HCT116 (cell line): Measurements from ENCODE around the gene HOXC11. TPM values are rescaled to one million over a fixed set of nuclear protein-coding genes. Genes with fewer than 3 reads are reported as not detected.

ENCODE experiments used
- ATAC-seq: fragments of 200-7000 bp; cut with Tn5 transposase; 2 replicates; pipeline ENCODE4 v1.9.1; 2020; ENCODE audit warnings: mild to moderate bottlenecking, moderate library complexity
- BruUV-seq: library from RNA; stranded (reverse); fragments of 400-500 nt; replicated peaks from 2 replicates; lab custom pipeline; 2021; lab: Mats Ljungman, UMichigan
- CTCF ChIA-PET: fragments of 300-600 bp; sonication (Branson Sonifier 250); formaldehyde crosslinking; loops from one replicate; lab custom pipeline; 2021; ENCODE audit warnings: antibody characterized with exemption; lab: Charles Lee
- POLR2A ChIA-PET: fragments of 300-600, 350-600 bp; sonication (Branson Sonifier 250); formaldehyde crosslinking; loops from one replicate; lab custom pipeline; 2021; ENCODE audit warnings: antibody characterized with exemption; lab: Charles Lee
- RAD21 ChIA-PET, 2 experiments: fragments of 300-600 bp; sonication (Branson Sonifier 250); formaldehyde crosslinking; loops; one replicate each; lab custom pipeline; 2023; ENCODE audit warnings: low total read pairs in 2 of 2; ENCODE audit not compliant: uncharacterized antibody in 2 of 2, unreplicated experiment in 2 of 2, low non-redundant PET in 1 of 2; lab: Charles Lee
- DNase-seq: peaks from one replicate; pipeline ENCODE4 v3.0.0-alpha.2; 2010; ENCODE audit warnings: low read depth, low spot score
- H2AFZ ChIP-seq: fragments of 200-600 bp; shearing (Covaris generic), sonication (generic); 2 replicates; pipeline ENCODE4 v1.6.1; 2017; ENCODE audit warnings: low read depth, mixed run types, mixed read lengths, antibody characterized with exemption, low read length; ENCODE audit not compliant: poor library complexity, severe bottlenecking
- H3K27ac ChIP-seq: 2 replicates; pipeline ENCODE4 v1.5.1; 2012; ENCODE audit warnings: low read depth, low read length
- H3K27me3 ChIP-seq: fragments of 200-600 bp; sonication (generic); 2 replicates; pipeline ENCODE4 v1.6.1; 2016; ENCODE audit warnings: mixed run types, low read length, mixed read lengths; ENCODE audit not compliant: insufficient read depth
- H3K36me3 ChIP-seq, 2 experiments: fragments of 200-500 bp in 1 of 2; fragments of 200-600 bp in 1 of 2; sonication (Bioruptor generic) in 1 of 2; sonication (generic) in 1 of 2; 2 replicates each; pipeline versions ENCODE4 v1.5.1 to v1.6.1; 2014 to 2016; ENCODE audit warnings: low read length in 2 of 2, inconsistent platforms in 1 of 2, mixed read lengths in 1 of 2, mixed run types in 1 of 2; ENCODE audit not compliant: insufficient read depth in 2 of 2, control insufficient read depth in 1 of 2
- H3K4me1 ChIP-seq, 2 experiments: fragments of 200-600 bp in 1 of 2; sonication (generic) in 1 of 2; 2 replicates each; pipeline versions ENCODE4 v1.5.1 to v1.6.1; 2012 to 2017; ENCODE audit warnings: low read length in 2 of 2, inconsistent platforms in 1 of 2, mild to moderate bottlenecking in 1 of 2, mixed read lengths in 1 of 2, mixed run types in 1 of 2, moderate library complexity in 1 of 2; ENCODE audit not compliant: insufficient read depth in 2 of 2, control insufficient read depth in 1 of 2
- H3K4me2 ChIP-seq: fragments of 200-600 bp; sonication (generic); 2 replicates; pipeline ENCODE4 v1.6.1; 2017; ENCODE audit warnings: mixed run types, low read length, mixed read lengths
- H3K4me3 ChIP-seq, 2 experiments: fragments of 200-600 bp in 1 of 2; sonication (generic) in 1 of 2; replicated peaks in 1 of 2; 2 replicates each; pipeline ENCODE4 v1.5.1; 2011 to 2016; ENCODE audit warnings: low read length in 2 of 2, control low read depth in 1 of 2, low read depth in 1 of 2, mild to moderate bottlenecking in 1 of 2, mixed read lengths in 1 of 2, mixed run types in 1 of 2
- H3K79me2 ChIP-seq: fragments of 200-600 bp; sonication (generic); 2 replicates; pipeline ENCODE4 v1.6.1; 2017; ENCODE audit warnings: mild to moderate bottlenecking, mixed run types, low read length, moderate library complexity, mixed read lengths; ENCODE audit not compliant: insufficient read depth
- H3K9ac ChIP-seq: fragments of 200-600 bp; sonication (generic); 2 replicates; pipeline ENCODE4 v1.6.1; 2016; ENCODE audit warnings: low read length, mixed read lengths
- H3K9me2 ChIP-seq: fragments of 200-600 bp; sonication (generic), shearing (Covaris generic); 2 replicates; pipeline ENCODE4 v1.6.1; 2017; ENCODE audit warnings: mixed run types, mild to moderate bottlenecking, moderate library complexity; ENCODE audit not compliant: insufficient read depth
- H3K9me3 ChIP-seq, 2 experiments: fragments of 200-500 bp in 1 of 2; fragments of 200-600 bp in 1 of 2; sonication (Bioruptor generic) in 1 of 2; sonication (generic) in 1 of 2; 2 replicates each; pipeline ENCODE4 v1.6.1; 2014 to 2017; ENCODE audit warnings: low read length in 2 of 2, mixed read lengths in 2 of 2, inconsistent platforms in 1 of 2, low read depth in 1 of 2, mild to moderate bottlenecking in 1 of 2, mixed run types in 1 of 2, moderate library complexity in 1 of 2; ENCODE audit not compliant: control insufficient read depth in 1 of 2, insufficient read depth in 1 of 2
- H4K20me1 ChIP-seq: fragments of 200-600 bp; sonication (generic), shearing (Covaris generic); 2 replicates; pipeline ENCODE4 v1.6.1; 2017; ENCODE audit warnings: mixed run types, mild to moderate bottlenecking, moderate library complexity; ENCODE audit not compliant: insufficient read depth
- CBX3 ChIP-seq: IDR thresholded peaks from 2 replicates; pipeline ENCODE4 v1.6.1; 2012; ENCODE audit warnings: low read depth
- CTCF ChIP-seq, 3 experiments: fragments of 200-600 bp in 1 of 3; sonication (generic) in 1 of 3; IDR thresholded peaks in 2 of 3; conservative IDR thresholded peaks in 1 of 3; 2 replicates each; pipeline ENCODE4 v1.5.1; 2012 to 2017; ENCODE audit warnings: low read depth in 2 of 3, low read length in 2 of 3, antibody characterized with exemption in 1 of 3, borderline replicate concordance in 1 of 3, control low read depth in 1 of 3, mild to moderate bottlenecking in 1 of 3, mixed read lengths in 1 of 3, mixed run types in 1 of 3, moderate library complexity in 1 of 3; ENCODE audit not compliant: insufficient read depth in 1 of 3
- EGR1 ChIP-seq: IDR thresholded peaks from 2 replicates; pipeline ENCODE4 v1.6.1; 2012; ENCODE audit warnings: low read depth
- JUND ChIP-seq: IDR thresholded peaks from 2 replicates; pipeline ENCODE4 v1.6.1; 2012
- MAX ChIP-seq: IDR thresholded peaks from 2 replicates; pipeline ENCODE4 v1.6.1; 2012
- ZNF274 ChIP-seq: fragments of 200-500 bp; sonication (Bioruptor generic); IDR thresholded peaks from 2 replicates; pipeline ENCODE4 v1.6.1; 2014; ENCODE audit warnings: mild to moderate bottlenecking, low read depth, low read length, inconsistent platforms
- intact Hi-C: fragments of 100-400 bp; cut with micrococcal nuclease; formaldehyde crosslinking; loops from 2 replicates; pipeline ENCODE4 v1.10.0; 2022
- total RNA-seq: library from RNA; stranded (reverse); gene quantifications from one replicate; pipeline ENCODE4 v1.2.1, GENCODE V29; 2021; ENCODE audit not compliant: unreplicated experiment
- TF ChIP-seq, protein P1 (sequence below): IDR thresholded peaks from 2 replicates; pipeline ENCODE4 v1.6.1; 2012; ENCODE audit warnings: low read depth
- TF ChIP-seq, protein P2 (sequence below): IDR thresholded peaks from 2 replicates; pipeline ENCODE4 v1.6.1; 2011; ENCODE audit warnings: mild to moderate bottlenecking, low read length, moderate library complexity; ENCODE audit not compliant: insufficient replicate concordance; ENCODE audit errors: extremely low read depth

The HOXC11 gene
- total RNA-seq, 1 experiment from 2014 or later, result 0.22 TPM

GRCh38 chr12:53960187-53961024, 12.5 kb upstream of the HOXC11 start:
- ATAC-seq (no peak), DNase-seq (no peak)
- no peaks in the 10 kb centered on the region for H3K36me3 ChIP-seq
- no TSS peak for BruUV-seq
- no peaks in the 10 kb centered on the region for H3K4me1 ChIP-seq
- TF ChIP-seq ZNF274 (no peak), MAX (no peak), JUND (no peak)
- H3K9ac ChIP-seq, result no peak overlapping the region
- ChIA-PET RAD21 (no interaction called here), CTCF (no interaction called here), POLR2A (no interaction called here)
- no peaks in the 10 kb centered on the region for H4K20me1 ChIP-seq
- H3K9me2 ChIP-seq, result no peaks in the 10 kb centered on the region
- no peak overlapping the region for H3K4me2 ChIP-seq
- intact Hi-C loops, result no loop called here
- H2AFZ ChIP-seq, result no peak overlapping the region
- H3K27me3 ChIP-seq, result no peaks in the 10 kb centered on the region
- H3K79me2 ChIP-seq, result no peaks in the 10 kb centered on the region
- H3K4me3 ChIP-seq, result no peak overlapping the region
- no peak overlapping the region for H3K27ac ChIP-seq
- H3K9me3 ChIP-seq, result no peaks in the 10 kb centered on the region

DNA sequence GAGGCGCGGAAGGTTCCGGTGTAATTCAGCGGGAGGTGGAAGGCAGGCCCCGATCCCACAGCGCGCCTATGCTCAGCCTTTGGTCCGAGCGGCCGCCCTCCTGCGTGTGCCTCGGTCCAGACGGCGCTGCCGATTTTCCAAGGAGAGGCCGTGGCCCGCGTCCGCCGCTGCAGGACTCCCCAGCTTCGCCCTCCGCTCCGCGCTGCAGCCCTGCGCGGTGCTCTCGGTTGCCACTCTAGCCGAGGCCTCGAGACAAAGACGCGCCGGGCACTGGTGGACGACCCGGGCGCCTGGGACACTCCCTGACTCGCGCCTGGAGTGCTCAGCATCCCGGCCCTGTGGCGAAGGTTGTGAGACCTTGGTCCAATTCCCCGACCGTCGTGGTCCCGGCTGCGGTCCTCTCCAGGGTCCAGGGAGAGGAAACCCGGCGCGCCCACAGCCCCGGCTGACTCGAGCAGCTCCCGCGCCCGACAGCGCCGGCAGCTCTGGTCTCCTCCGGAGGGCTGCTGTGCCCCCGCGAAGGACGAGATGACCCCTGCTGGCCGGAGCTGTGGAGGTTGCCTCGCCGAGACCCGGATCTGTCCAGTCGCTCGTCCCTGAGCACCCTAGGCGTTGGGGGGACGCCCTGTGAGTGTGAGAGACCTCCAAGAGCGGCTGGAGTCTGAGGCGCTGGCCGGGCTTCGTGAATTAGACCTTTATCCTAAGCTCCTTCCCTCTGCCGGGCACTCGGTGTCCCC, 11.7 kb upstream of the HOXC11 start:
- no peaks in the 10 kb centered on the region for H3K4me1 ChIP-seq
- H3K79me2 ChIP-seq, result no peaks in the 10 kb centered on the region
- H3K27ac ChIP-seq, result no peak overlapping the region
- H3K36me3 ChIP-seq, result no peaks in the 10 kb centered on the region
- ChIA-PET RAD21 (no interaction called here), CTCF (no interaction called here), POLR2A (no interaction called here)
- no peaks in the 10 kb centered on the region for H3K27me3 ChIP-seq
- no peaks in the 10 kb centered on the region for H3K9me2 ChIP-seq
- no peak overlapping the region for H3K4me2 ChIP-seq
- DNase-seq, result no peak
- H3K9me3 ChIP-seq, result no peaks in the 10 kb centered on the region
- H3K4me3 ChIP-seq, result no peak overlapping the region
- intact Hi-C loops, result no loop called here
- no peak overlapping the region for H3K9ac ChIP-seq
- no peak overlapping the region for H2AFZ ChIP-seq
- BruUV-seq, result no TSS peak
- no peak for ATAC-seq
- no peaks in the 10 kb centered on the region for H4K20me1 ChIP-seq
- TF ChIP-seq MAX, result no peak
- TF ChIP-seq, protein P1, sequence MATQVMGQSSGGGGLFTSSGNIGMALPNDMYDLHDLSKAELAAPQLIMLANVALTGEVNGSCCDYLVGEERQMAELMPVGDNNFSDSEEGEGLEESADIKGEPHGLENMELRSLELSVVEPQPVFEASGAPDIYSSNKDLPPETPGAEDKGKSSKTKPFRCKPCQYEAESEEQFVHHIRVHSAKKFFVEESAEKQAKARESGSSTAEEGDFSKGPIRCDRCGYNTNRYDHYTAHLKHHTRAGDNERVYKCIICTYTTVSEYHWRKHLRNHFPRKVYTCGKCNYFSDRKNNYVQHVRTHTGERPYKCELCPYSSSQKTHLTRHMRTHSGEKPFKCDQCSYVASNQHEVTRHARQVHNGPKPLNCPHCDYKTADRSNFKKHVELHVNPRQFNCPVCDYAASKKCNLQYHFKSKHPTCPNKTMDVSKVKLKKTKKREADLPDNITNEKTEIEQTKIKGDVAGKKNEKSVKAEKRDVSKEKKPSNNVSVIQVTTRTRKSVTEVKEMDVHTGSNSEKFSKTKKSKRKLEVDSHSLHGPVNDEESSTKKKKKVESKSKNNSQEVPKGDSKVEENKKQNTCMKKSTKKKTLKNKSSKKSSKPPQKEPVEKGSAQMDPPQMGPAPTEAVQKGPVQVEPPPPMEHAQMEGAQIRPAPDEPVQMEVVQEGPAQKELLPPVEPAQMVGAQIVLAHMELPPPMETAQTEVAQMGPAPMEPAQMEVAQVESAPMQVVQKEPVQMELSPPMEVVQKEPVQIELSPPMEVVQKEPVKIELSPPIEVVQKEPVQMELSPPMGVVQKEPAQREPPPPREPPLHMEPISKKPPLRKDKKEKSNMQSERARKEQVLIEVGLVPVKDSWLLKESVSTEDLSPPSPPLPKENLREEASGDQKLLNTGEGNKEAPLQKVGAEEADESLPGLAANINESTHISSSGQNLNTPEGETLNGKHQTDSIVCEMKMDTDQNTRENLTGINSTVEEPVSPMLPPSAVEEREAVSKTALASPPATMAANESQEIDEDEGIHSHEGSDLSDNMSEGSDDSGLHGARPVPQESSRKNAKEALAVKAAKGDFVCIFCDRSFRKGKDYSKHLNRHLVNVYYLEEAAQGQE, result no peak
- no peak; a peak in 1 of 6 replicates for TF ChIP-seq CTCF (IDR thresholded peaks at IDR 0.05 in 2 of 3, conservative IDR thresholded peaks at IDR 0.05 in 1 of 3; ENCODE audit: borderline replicate concordance in 1 of 3, insufficient read depth in 1 of 3, low read depth in 2 of 3, low read length in 2 of 3)
- TF ChIP-seq, protein P2, sequence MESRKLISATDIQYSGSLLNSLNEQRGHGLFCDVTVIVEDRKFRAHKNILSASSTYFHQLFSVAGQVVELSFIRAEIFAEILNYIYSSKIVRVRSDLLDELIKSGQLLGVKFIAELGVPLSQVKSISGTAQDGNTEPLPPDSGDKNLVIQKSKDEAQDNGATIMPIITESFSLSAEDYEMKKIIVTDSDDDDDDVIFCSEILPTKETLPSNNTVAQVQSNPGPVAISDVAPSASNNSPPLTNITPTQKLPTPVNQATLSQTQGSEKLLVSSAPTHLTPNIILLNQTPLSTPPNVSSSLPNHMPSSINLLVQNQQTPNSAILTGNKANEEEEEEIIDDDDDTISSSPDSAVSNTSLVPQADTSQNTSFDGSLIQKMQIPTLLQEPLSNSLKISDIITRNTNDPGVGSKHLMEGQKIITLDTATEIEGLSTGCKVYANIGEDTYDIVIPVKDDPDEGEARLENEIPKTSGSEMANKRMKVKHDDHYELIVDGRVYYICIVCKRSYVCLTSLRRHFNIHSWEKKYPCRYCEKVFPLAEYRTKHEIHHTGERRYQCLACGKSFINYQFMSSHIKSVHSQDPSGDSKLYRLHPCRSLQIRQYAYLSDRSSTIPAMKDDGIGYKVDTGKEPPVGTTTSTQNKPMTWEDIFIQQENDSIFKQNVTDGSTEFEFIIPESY, result no peak
- no peak for TF ChIP-seq CBX3
- no peak for TF ChIP-seq EGR1
